ENCODE measurements around the gene ARID2. TPM values are rescaled to one million over a fixed set of nuclear protein-coding genes. Genes with fewer than 3 reads are reported as not detected.

The ARID2 gene
- total RNA-seq, 1 experiment from 2014 or later: 12.3 TPM

DNA sequence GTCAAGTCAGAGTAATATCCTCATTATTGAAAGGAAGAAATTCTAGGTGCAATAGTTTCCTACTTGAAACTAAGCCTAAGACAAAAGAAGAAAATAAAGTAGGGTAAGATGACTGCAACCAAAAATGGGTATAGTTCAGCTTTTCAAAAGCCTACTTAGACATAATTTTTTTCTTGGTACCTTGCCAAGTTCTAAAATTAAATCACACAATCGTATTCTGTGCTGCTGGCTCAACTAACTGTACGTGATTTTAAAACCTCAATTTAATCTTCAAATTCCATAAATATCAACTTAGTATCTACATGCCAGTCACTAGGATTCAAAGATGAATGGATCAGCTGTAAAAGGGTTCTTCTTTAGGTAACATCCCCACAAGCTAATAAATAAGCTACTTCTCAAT, 204.0 kb downstream of the ARID2 start:
- no peak for DNase-seq (ENCODE audit: low read depth)

DNA sequence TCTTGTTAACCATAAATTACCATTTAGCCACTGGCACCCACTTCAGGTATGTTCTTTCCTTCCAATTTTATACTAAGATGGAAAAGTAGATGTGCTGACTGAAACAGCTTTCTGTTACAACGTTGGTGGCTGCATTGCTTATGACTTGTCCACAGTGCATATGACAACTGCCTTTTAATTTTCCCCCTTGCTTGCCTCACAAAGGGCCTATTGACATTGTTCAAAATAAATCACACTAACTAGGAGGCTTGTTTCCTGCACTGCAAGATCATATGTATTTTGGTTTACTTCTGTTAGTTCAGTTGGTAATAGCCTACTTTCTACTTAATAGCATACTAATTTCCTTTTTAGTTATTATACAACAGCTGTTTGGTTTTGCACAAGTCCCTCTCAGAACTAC, 205.4 kb downstream of the ARID2 start:
- no peak for DNase-seq (ENCODE audit: low read depth)

- no peak for DNase-seq (ENCODE audit: low read depth)
Observed at GRCh38 chr12:45938566-45938965, 209.1 kb downstream of the ARID2 start.

DNA sequence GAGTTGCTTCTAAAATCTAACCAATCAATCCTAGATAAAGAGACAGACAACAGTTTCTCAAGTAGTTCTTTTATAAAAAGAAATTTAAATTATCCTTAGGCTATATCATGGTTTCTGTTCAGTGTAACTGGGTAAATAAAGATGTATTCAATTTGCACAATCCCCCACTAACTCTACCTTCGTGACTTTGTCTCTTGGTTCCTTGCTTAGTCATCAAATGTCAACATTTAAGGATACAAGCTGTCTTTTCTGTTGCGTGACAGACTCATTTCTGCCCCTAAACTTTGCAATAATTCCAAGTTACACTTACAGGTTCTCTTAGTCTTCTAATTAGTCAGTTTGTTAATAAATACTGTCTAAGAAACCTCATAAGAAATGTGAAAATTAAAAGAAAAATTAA, 210.3 kb downstream of the ARID2 start:
- no peak for DNase-seq (ENCODE audit: low read depth)

DNA sequence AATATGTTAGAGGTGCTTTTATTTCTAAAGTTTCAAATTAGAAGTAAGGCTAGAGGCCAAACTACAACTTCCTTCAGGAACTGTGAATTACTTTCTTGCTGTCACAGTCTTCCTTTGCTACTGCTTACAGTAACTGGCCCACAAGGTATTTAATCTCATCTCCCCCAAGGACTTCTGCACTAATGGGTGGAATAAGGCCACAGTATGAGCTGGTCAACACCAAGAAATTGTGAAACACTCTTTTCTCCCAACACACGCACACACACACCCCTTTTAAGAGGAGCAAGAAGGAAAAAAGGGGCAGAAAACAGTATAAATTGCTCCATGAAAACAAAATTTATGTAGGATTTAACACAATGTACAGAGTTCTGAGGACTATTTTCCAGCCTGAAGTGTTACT, 215.3 kb downstream of the ARID2 start:
- no peak for DNase-seq (ENCODE audit: low read depth)

GRCh38 chr12:45946435-45946834, 216.9 kb downstream of the ARID2 start:
- peak; percentile 5 for DNase-seq (ENCODE audit: low read depth)

- DNase-seq (ENCODE audit: low read depth): no peak
Observed at GRCh38 chr12:45948546-45948945, 219.0 kb downstream of the ARID2 start.

All from LHCN-M2 (cell line).